Islet of Langerhans (tissue), 1 donor: ENCODE results near the gene FGF1.

Experiments
- FAIRE-seq: peaks from one replicate; lab custom pipeline; 2011; peaks lifted over from hg19 to GRCh38; lab: Jason Lieb, UNC

The FGF1 gene

DNA sequence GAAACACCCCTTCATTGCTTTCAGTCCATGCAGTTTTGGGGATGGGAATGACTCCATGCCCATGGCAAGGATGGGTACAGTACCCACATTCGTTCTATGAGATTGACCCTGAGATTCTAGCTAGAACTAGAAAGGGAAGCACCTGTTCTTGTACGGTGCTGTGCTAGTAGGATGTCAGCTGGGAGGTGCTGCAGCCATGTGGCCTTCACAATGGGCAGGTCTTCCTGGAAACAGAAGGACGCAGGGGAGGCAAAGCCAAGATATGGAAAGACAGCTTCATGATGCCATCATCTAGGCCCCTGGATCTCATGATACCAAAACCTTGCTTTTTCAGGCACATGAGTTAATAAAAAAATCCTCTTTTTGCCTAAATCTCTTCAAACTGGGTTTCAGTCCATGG, 10.5 kb upstream of the FGF1 start:
- FAIRE-seq = no peak

DNA sequence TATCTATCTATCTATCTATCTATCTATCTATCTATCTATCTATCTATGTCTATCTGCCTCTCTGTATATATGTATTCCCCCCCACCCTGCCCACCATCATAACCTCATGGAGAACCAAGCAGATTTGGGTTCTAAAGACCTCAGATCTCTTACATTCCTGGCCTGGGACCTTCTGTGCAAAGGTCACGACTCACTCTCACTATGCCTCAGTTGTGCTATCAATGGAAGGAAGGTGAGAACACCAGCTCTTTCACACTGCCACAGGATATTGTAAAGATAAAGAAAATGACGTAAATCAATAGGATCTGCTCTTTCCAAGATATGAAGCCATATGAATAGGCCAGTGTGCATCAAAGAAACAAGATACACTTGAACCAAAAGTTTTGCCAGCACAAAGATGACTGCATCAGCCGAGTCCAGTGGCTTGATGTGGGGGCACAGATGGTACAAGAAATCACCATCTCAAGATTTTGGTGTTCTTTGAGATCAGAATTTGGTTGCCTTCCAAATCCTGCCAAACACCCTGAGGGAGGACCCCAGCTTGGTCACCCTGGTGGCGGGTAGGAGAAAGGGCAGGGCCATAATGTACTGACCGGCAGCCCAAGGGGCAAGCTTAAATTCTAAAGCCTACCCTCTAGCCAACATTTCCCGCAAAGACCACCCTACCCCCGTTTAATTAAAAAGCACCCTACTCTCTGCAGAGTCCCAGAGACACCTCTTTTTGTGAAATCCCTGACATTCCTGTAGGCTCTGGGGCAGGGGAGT, 8.4 kb upstream of the FGF1 start:
- FAIRE-seq = no peak

DNA sequence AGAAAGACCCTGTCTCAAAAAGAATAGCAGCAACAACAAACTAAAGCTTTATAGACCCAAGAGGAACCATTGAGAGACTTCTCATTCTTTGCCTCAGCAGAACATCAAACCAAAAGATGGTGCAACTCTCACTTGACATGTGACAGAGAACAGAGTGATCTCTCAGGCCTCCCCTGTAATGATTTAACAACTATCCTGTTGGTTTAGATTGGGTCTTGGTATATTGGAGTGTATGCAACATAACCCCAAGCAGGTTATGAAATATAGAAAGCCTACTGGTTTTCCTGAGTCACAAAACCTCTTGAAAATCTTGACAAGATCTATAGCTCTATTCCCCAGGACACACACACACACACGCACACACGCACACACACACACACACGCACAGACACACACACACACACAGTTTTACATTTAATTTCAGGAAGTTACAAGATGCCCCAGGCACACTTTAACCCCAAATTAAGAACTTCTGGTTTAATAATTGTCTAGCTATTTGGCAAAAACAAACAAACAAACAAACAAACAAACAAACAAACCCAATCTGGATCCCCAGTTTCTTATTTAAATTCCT, 6.5 kb upstream of the FGF1 start:
- FAIRE-seq = no peak

DNA sequence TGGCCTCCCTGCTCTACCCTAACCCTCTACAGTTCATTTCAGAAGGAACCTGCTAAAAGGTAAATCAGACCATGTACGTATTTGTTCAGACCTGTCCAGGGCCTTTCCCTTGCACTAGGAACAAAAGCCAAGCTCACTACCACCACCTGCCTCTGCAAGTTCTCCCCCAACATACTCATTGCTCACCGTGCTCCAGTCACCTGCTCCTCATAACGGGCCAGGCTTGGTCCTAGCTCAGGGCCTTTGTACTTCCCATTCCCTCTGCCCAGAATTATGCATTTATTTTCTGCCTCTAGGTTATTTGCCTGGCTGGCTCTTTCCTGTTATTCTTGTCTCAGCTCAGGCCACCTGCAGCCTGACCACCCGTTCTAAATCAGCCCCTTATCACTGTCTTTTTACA, 4.8 kb upstream of the FGF1 start:
- no peak for FAIRE-seq

DNA sequence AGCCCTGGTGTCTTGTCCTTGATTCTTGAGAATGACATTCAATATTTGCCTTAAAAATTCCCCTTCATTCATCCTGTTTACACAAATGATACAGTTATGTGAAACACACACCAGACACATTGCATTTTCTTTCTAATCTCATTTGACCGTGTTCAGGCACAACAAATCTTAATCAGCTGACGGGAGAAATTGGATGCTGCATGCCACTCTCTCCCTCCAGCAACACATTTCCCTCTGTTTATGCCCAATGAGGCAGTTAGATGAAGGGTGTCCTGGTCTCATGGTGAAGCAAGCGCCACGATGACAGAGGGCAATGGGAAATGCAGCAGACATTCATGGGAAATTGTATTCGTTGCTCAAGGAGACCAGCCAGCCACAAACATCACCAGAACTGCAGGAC, 3.2 kb upstream of the FGF1 start:
- FAIRE-seq = no peak

DNA sequence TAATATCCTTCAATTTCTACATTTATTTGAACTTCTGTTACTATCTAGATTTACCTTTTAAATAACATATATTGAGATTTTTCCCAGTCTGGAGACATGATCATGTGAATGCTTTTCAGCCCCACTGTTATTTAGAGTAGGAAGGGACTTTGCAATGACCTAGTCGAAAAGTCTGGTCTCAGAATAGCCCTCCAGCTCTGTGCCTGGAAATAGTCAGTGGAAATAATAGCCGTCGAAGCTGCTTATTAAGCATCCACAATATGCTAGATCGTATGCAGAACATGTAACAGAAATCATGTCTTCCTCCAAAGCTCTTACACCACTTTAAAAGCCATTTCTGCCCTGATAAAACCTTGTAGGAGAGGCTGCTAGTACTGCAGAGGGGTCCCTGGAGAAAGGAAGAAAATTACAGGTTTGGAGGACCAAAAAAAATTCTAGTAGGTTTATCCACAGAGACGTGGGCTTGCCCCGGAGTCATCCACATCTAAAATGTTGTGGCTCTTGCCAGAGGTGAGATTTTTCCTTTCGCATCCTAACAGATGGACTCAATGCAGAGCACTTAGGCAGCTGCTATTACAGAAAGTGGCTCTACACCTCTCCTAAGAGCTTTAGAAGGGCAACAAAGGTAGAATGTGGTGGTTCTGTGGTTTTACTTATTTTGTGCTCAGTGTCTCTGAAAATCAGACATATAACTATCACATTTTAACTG, 2.5 kb upstream of the FGF1 start:
- no peak for FAIRE-seq

DNA sequence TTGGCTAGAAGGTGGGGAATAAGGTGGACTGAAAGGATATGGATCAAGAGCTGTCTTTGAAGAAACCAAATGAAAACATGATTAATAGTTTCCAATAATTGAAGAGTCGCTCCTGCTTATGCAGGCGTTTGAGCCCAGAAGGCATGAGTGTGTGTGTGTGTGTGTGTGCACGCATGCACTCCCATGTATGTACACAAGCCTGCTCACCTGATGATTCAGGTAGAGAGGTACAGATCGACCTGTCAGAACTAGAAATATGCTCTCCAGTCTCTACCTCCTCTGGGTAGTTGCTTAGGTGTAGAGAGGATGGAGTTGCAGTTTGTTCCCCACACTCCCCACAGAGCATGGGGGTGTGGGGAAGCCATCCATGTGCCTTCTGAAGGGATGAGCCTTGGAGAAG, 1.1 kb upstream of the FGF1 start:
- no peak for FAIRE-seq

DNA sequence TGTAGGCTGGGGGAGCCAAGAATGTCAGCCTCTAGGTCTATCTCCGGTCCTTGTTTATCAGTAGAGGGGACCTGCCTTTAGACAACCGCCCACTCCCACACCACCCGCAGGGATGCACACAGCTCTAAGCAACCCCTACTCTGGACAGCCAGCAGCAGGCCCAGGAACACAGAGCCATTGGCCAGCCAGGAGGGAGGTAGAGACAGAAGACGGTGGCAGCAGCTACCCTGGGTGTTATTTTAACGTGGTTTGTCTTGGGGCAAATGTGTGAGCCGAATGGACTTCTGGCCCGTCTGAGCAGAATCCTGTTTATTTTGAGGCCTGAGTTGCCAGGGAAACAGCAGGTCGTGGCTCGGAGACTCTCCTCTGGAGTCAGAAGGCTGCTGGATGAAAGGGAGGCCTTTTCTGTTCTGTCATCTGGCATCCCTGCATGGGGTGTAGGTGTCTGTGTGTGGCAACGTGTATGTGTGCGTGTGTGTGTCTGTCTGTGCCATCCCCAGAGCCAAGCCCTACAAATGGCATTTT, 382 bp upstream of the FGF1 start:
- no peak for FAIRE-seq

DNA sequence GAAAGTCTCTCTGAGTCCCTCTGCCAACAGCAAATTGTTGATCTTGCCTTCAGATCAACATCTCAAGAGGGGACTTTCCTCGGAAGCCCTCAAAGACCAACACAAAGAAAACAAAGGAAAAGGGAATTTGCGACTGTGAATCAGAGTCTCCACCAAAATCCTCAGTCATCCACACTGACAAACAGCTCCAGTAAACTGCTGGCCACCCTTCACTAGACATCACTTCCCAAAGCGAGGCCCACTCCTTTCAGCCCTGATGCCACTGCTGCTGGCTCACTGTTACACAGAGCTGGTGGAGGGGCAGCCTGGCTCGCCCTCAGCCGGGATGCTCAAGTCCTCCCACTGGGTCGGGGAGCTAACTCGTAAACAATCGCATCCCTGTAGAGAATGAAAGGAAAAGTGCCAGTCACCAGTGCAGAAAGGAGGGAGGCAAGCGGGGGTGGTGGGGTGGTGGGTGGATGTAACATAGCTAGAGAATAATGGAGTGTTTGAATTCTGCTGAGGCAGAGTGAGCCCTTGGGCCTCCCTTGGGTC, 1.3 kb downstream of the FGF1 start:
- no peak for FAIRE-seq

DNA sequence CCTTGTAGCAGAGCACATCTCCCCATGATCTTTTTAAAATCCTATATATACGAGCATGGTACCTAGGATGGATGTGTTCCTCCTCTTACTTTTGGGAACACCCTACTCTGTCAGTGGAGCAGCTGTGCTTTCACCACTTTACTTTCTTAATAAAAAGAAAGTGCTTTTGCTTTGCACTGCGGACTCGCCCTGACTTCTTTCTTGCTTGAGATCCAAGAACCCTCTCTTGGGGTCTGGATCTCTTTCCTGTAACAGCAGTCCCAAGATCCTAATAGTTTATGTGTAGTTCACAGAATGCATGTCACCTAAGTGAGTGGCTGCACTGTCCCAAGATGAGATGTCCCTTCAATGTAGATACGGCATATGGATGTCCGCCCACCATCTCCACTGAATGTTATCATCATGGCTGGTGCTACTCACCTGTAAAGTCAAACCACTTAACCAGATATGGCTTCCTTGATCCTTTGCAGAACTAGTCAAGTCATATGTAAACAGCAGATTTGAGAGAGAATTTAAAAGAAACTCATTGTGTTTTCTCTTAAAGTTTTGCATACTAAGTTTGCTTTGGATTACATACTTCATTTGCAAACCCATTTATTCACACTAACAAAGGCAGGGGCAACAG, 1.9 kb downstream of the FGF1 start:
- FAIRE-seq = no peak

DNA sequence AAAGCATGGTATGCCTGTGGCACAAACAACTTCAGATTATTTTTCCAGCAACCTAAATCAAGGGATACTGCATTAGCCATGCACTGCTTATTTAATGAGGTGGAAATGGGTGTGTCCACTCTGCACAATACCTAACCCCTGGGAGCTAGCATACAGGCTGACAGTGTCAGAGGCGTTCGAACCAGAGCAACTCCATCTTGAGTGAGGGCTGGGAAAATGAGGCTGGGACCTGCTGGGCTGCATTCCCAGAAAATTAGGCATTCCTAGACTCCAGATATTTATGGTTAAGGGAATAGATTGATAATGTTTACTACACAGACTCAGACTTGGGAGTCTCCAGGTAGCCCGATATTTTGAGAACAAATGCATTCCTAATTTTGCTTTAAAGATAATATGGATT, 2.8 kb downstream of the FGF1 start:
- FAIRE-seq = no peak

DNA sequence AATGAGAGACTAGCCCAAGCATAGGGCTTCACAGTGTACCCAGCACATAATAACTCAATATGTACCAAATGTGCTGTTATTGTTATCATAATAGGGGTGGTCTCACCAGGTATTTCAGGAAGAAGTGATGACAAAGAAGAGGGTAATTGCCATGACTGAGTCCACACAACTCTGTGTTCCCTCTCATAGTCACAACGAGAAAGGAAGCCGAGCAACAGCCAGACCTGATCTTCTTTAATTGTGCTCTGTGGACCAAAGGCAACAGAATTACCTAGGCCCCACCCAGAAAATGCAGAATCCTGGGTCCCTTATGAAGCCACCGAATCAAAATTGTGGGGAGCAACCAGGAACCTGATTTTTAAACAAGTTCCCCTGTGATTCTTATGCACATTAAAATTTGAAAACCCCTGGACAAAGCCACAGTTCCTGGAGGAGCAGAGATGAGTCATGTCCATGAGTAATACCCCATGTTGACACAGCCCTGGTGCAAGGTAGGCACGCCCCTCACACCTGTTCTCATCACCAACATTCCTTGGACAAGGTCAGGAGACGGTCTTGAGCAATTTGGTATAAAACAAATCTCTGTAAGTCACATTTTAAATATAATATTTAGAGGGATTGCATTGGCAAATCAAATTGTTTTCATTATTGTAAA, 5.2 kb downstream of the FGF1 start:
- FAIRE-seq = peak; percentile 93

DNA sequence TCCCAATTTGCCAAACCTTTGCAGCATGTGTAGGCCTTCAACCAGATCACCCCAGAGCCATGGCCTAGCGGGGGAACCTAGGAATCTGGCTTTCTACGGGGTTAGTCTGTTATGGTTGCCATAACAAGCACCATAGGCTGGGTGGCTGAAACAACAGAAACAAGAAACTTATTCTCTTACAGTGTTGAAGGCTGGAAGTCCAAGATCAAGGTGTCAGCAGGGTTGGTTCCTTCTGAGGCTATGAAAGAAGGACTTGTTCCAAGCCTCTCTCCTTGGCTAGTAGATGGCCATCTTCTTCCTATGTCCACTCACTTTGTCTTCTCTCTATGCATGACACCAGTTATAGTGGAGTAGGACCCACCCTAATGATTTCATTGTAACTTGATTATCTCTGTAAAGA, 6.1 kb downstream of the FGF1 start:
- FAIRE-seq = no peak

DNA sequence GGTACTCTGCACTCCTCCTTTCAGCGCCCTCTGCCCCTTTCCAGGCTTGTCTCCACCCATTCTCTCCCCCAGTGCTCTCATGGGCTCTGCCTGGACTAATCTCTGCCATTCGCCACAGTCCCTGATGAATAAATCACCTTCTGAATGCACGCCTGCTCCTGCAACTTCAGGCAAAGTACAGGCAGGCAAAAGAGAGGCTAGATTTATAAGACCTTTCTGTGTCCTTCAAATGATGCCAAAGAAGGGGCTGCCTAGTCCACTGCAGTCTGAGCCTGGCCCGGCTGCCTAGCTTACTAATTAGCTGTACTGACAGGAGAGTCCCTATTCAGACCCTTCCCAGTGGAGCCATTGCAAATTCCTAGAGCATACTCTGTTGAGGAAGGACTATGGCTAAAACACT, 7.4 kb downstream of the FGF1 start:
- no peak for FAIRE-seq

DNA sequence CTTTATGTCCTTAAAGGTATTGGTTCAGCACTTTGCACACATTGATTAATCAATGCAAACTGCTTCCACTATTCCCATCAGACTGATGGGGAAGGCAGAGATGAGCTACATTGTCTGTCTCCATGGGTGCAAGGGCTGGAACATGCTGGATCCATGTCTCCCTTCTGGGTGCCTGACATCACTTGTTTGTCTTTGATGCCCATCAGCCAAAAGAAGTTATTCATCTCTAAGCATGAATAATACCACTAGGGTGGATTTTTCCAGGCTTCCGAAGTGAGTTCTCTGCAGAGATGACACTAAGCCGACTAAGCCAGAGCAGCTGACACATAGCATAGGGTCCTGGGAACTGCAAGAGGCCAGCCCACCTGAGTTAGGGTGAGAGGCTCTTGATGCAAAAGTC, 8.7 kb downstream of the FGF1 start:
- FAIRE-seq = no peak

DNA sequence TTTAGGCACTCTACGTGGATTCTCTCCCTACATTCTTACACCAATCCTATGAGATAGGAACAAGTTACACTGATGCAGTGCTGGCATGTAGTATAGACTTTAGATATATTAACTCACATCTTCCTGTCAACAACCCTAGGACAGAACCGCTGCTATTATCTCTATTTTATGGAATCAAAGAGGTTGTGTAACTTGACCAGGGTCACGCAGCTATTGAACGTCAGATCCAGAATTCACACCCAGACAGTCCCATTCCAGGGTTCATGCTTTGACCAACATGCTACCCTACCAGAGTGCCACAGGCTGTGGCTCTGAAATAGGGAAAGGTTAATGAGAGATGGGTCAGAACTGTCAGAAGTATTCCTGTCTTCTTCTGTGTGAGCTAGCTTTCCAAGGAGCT, 9.6 kb downstream of the FGF1 start:
- no peak for FAIRE-seq

DNA sequence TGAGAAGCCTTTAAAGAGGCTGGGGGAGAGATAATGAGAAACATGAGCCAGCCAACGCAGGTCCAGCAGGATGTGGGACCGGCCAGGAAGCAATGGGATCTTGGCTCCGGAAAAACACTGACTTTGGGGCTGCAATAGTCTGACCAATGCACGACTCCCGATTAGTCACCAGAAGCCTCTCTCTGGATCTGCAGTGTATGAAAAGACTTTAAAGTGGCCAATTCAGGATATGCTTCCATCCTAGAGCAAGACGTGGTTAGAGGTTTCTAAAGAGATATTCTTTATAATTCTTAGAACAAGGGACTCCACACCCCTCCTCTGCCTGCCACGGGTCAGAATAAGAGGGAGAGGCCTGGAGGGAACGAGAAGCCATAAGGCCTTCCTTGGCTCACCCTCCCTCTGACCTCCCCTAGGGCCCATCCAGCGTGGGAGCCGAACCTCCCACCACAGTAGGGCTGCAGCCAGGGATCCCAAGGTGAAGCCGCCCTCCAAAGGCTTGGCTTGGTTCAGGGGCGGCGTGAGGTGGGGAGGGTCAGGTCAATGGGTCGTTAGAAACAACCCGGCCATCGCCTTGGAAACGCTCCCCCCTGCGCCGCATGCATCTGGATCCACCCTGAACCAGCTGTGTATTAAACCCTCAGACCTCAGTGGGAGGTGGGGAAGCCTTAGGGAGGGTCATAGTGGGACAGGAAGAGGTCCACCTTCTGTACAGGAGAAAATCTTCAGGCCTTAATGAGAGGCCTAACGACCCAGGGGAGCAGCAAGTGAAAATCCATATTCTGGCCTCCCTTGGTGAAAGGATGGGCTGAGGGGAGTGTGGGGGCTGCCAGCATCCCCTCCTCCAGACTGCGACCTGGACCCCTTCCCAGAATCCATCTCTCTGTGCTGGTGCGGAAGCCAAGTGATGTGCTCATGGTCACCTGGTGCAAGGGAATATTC, 11.1 kb downstream of the FGF1 start:
- no peak for FAIRE-seq

DNA sequence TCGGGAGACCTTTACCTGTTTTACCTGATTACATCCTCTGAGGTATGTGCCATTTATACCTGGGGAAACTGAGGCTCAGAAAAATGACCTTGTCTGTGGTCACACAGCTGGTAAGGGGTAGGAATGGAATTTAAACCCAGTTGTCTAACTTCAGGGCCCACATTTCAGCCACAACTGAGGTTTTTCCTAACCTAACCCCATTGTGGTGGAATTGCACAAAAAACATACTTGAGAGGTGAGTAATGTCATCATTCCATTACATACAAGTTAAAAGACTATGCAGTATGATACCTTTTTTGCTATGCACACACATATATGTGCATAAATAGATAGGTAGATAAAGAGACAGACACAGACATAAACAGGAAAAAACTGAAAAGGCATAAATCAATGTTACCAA, 14.1 kb downstream of the FGF1 start:
- no peak for FAIRE-seq

DNA sequence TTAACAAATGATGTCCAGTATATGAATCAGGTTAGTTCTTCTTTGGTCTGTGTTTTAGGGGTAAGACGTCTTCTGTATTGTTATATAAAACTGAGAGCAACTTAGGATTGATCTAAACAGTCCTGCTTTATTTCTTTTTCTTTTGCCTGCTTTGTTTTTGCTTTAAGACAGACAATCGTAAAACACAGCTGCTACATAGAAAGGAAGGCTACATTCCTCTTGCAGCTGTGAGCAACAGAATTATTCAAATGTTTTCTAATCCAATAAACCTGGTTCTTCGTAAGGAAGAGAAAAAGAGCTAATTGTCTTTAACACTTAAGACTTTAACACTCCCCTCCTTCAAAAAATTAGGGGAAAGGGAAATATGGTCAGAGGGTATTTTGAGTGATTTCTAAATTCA, 14.6 kb downstream of the FGF1 start:
- FAIRE-seq = no peak

DNA sequence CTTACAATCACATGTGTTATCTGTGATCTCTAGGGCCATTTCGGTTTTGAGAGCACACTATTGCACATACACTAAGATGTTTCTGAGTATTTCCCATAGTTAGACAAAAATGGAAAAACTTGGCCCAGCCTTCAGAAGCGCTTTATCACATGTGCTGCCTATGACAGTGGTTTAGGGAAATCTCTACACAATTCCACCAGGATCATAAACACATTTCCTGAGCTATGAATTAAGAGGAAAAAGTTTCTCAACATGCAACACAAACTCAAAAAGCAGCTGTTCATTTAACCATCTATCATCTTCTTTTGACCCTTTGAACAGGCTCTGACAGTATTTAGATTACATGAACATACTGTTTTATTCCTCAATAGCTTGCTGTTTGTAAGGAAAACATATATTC, 15.1 kb downstream of the FGF1 start:
- no peak for FAIRE-seq

DNA sequence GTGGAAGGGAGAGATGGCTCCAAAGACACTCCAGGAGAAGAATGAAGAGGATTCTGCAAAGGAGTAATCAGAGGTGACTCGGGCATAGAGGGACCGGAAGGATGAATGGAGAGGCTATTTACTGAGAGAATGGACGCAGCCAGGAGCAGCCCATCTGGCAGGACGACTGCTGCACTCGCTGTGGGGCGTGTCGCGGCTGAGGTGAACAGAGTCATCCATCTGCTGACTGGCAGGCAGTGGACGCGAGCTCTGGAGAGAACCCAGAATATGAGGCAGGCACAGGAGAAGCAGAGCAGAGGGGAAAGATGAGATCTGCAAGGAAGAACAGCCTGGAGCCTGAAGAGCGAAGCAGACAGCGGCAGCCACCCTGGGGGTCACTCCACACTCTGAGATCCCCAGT, 16.4 kb downstream of the FGF1 start:
- FAIRE-seq = no peak
